Stimulated activated CD4-positive, alpha-beta T cell treated with anti-CD3 and anti-CD28 coated beads, Interleukin-12 subunit alpha, Interleukin-12 subunit beta, amount 100 ng/mL, for 4 hours (primary cell): ENCODE measurements around the gene CKB.

Source experiments
- DNase-seq: peaks from one replicate; pipeline ENCODE4 v3.0.0-alpha.2; 2020

CKB gene

GRCh38 chr14:103476631-103477030, 46.0 kb downstream of the CKB start:
- no peak for DNase-seq

- no peak for DNase-seq
Observed at GRCh38 chr14:103476065-103476464, 46.6 kb downstream of the CKB start.

DNA sequence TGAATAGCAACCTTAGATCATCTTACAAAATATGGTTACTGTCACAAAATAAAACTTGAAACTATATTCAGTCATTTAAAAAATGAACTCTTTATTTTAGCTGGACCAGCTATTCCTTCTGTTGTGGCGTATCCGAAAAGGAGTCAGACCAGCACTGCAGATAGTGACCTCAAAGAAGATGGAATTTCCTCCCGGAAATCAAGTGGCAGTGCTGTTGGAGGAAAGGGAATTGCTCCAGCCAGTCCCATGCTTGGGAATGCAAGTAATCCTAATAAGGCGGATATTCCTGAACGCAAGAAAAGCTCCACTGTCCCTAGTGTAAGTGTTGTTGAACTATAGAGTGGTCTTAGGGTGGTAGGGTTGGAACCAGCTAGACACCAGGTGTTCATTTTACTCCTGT, 47.7 kb downstream of the CKB start:
- no peak for DNase-seq

DNA sequence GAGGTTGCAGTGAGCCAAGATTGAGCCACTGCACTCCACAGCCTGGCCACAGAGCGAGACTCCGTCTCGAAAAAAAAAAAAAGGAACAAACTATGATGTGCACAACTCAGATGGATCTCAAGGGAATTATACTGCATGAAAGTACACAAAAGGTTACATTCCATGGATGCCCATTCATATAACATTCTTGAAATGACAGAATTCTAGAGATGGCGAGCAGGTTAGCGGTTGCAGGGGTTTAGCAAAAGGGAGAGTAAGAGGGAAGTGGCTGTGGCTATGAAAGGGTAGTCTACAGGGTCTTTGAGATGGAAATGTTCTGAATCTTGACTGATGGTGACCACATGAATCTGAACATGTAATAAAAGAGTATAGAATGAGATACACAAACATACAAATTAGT, 49.7 kb downstream of the CKB start:
- no peak for DNase-seq
